ENCODE measurements around the gene ACAP2.
"Not testable (repeated sequence)": the region's sequence is repeated elsewhere in the genome, so short reads cannot be mapped to it uniquely, and the experiment has no call there.

ACAP2 gene

GRCh38 chr3:195230244-195230643 is 212.6 kb downstream of the ACAP2 start:
- TF ChIP-seq EZH2phosphoT487 (IDR thresholded peaks at IDR 0.05; ENCODE audit: borderline replicate concordance, low read length) (no peak), CTCF (IDR thresholded peaks at IDR 0.05; ENCODE audit: low read depth, low read length, poor library complexity, severe bottlenecking) (no peak)
- no peaks in the 10 kb centered on the region for H3K36me3 ChIP-seq (ENCODE audit: control insufficient read depth, low read length)
- no peak overlapping the region for H3K4me2 ChIP-seq (ENCODE audit: low read length)
- H3F3A ChIP-seq (ENCODE audit: control insufficient read depth, insufficient read depth): no peaks in the 10 kb centered on the region
- H3K9me2 ChIP-seq (replicated peaks; ENCODE audit: control insufficient read depth, low read length): no peaks in the 10 kb centered on the region
- H3K4me3 ChIP-seq (ENCODE audit: low read length): no peak overlapping the region
- H3K79me2 ChIP-seq (ENCODE audit: control insufficient read depth, low read length): no peaks in the 10 kb centered on the region
- H4K20me1 ChIP-seq (ENCODE audit: control insufficient read depth, insufficient read depth, low read depth, low read length): no peaks in the 10 kb centered on the region
- no peaks in the 10 kb centered on the region for H3K27me3 ChIP-seq (ENCODE audit: control insufficient read depth, low read length)
- H3K9me3 ChIP-seq (ENCODE audit: control insufficient read depth, insufficient read depth, low read length): no peaks in the 10 kb centered on the region
- no peak overlapping the region for H3K27ac ChIP-seq (ENCODE audit: low read depth, low read length)
- H3K4me1 ChIP-seq (ENCODE audit: control insufficient read depth, low read length): peaks cover 13% of the 10 kb centered on the region

GRCh38 chr3:195228886-195229285 is 213.9 kb downstream of the ACAP2 start:
- not testable (repeated sequence) for H3K27ac ChIP-seq (ENCODE audit: low read depth, low read length); H3K36me3 ChIP-seq (ENCODE audit: control insufficient read depth, low read length); H3K9me2 ChIP-seq (replicated peaks; ENCODE audit: control insufficient read depth, low read length); H3K4me3 ChIP-seq (ENCODE audit: low read length); H3K27me3 ChIP-seq (ENCODE audit: control insufficient read depth, low read length); H4K20me1 ChIP-seq (ENCODE audit: control insufficient read depth, insufficient read depth, low read depth, low read length); H3K9me3 ChIP-seq (ENCODE audit: control insufficient read depth, insufficient read depth, low read length); H3F3A ChIP-seq (ENCODE audit: control insufficient read depth, insufficient read depth); H3K79me2 ChIP-seq (ENCODE audit: control insufficient read depth, low read length); H3K4me2 ChIP-seq (ENCODE audit: low read length)
- H3K4me1 ChIP-seq (ENCODE audit: control insufficient read depth, low read length): peaks cover 13% of the 10 kb centered on the region

- no peaks in the 10 kb centered on the region for H3K27me3 ChIP-seq (ENCODE audit: control insufficient read depth, low read length)
- no peaks in the 10 kb centered on the region for H3K79me2 ChIP-seq (ENCODE audit: control insufficient read depth, low read length)
- no peak overlapping the region for H3K27ac ChIP-seq (ENCODE audit: low read depth, low read length)
- H3F3A ChIP-seq (ENCODE audit: control insufficient read depth, insufficient read depth): no peaks in the 10 kb centered on the region
- no peak overlapping the region for H3K4me2 ChIP-seq (ENCODE audit: low read length)
- TF ChIP-seq EZH2phosphoT487 (IDR thresholded peaks at IDR 0.05; ENCODE audit: borderline replicate concordance, low read length) (no peak), CTCF (IDR thresholded peaks at IDR 0.05; ENCODE audit: low read depth, low read length, poor library complexity, severe bottlenecking) (no peak)
- no peaks in the 10 kb centered on the region for H3K9me2 ChIP-seq (replicated peaks; ENCODE audit: control insufficient read depth, low read length)
- no peaks in the 10 kb centered on the region for H3K9me3 ChIP-seq (ENCODE audit: control insufficient read depth, insufficient read depth, low read length)
- H3K4me3 ChIP-seq (ENCODE audit: low read length): no peak overlapping the region
- H3K36me3 ChIP-seq (ENCODE audit: control insufficient read depth, low read length): no peaks in the 10 kb centered on the region
- no peaks in the 10 kb centered on the region for H4K20me1 ChIP-seq (ENCODE audit: control insufficient read depth, insufficient read depth, low read depth, low read length)
- H3K4me1 ChIP-seq (ENCODE audit: control insufficient read depth, low read length): peaks cover 13% of the 10 kb centered on the region
Measured at GRCh38 chr3:195227871-195228270, 214.9 kb downstream of the ACAP2 start.

- Histone ChIP-seq H3K27ac (ENCODE audit: low read depth, low read length) (no peak overlapping the region), H4K20me1 (ENCODE audit: control insufficient read depth, insufficient read depth, low read depth, low read length) (no peaks in the 10 kb centered on the region), H3K4me1 (ENCODE audit: control insufficient read depth, low read length) (peaks cover 13% of the 10 kb centered on the region), H3K9me2 (replicated peaks; ENCODE audit: control insufficient read depth, low read length) (no peaks in the 10 kb centered on the region), H3K27me3 (ENCODE audit: control insufficient read depth, low read length) (no peaks in the 10 kb centered on the region), H3K36me3 (ENCODE audit: control insufficient read depth, low read length) (no peaks in the 10 kb centered on the region), H3K4me2 (ENCODE audit: low read length) (no peak overlapping the region), H3F3A (ENCODE audit: control insufficient read depth, insufficient read depth) (no peaks in the 10 kb centered on the region), H3K4me3 (ENCODE audit: low read length) (no peak overlapping the region), H3K79me2 (ENCODE audit: control insufficient read depth, low read length) (no peaks in the 10 kb centered on the region), H3K9me3 (ENCODE audit: control insufficient read depth, insufficient read depth, low read length) (no peaks in the 10 kb centered on the region)
- peak; percentile 49 for TF ChIP-seq CTCF (IDR thresholded peaks at IDR 0.05; ENCODE audit: low read depth, low read length, poor library complexity, severe bottlenecking)
- no peak for TF ChIP-seq EZH2phosphoT487 (IDR thresholded peaks at IDR 0.05; ENCODE audit: borderline replicate concordance, low read length)
Measured at GRCh38 chr3:195226900-195227447, 215.8 kb downstream of the ACAP2 start.
